Measurements from ENCODE around the gene ACO2. TPM values are rescaled to one million over a fixed set of nuclear protein-coding genes. Genes with fewer than 3 reads are reported as not detected.

Gene ACO2
- total and polyA plus RNA-seq, 10 of the 15 experiments (the other 5 are each of a cell fraction or from before 2014, with no cell fraction given): 21.4 to 214 (median 88.5) TPM

- TF ChIP-seq USF2 (IDR thresholded peaks at IDR 0.05; ENCODE audit: borderline replicate concordance, low read depth, low read length): no peak
- peak; percentile 7; the same call in 1 of the 2 replicates for TF ChIP-seq SMC3 (IDR thresholded peaks at IDR 0.05; ENCODE audit: borderline replicate concordance, low read length)
- TF ChIP-seq EZH2 (IDR thresholded peaks at IDR 0.05; ENCODE audit: borderline replicate concordance, control insufficient read depth, low read depth, low read length): no peak
- TF ChIP-seq NKRF (conservative IDR thresholded peaks at IDR 0.05): no peak
- no peak for TF ChIP-seq RAD21 (IDR thresholded peaks at IDR 0.05; ENCODE audit: insufficient read depth, low read depth, low read length)
- peak; percentile 97 for TF ChIP-seq YY1 (IDR thresholded peaks at IDR 0.05; ENCODE audit: low read depth, low read length)
- peak; percentile 67 for TF ChIP-seq NR2F1 (conservative IDR thresholded peaks at IDR 0.05)
- no peak for TF ChIP-seq HSF1 (IDR thresholded peaks at IDR 0.05; ENCODE audit: low read depth, low read length)
- peak; percentile 46 for TF ChIP-seq FOS (IDR thresholded peaks at IDR 0.05; ENCODE audit: borderline replicate concordance, extremely low read depth, insufficient read length)
- TF ChIP-seq STAT3 (IDR thresholded peaks at IDR 0.05; ENCODE audit: low read depth, low read length): peak; percentile 74; the same call in 1 of the 2 replicates
- TF ChIP-seq RBBP5 (conservative IDR thresholded peaks at IDR 0.05): no peak
- peak; percentile 23 for TF ChIP-seq RELA (IDR thresholded peaks at IDR 0.05; ENCODE audit: borderline replicate concordance, partially characterized antibody)
- TF ChIP-seq CTCF (IDR thresholded peaks at IDR 0.05 in 2 of 3, conservative IDR thresholded peaks at IDR 0.05 in 1 of 3; ENCODE audit: control insufficient read depth in 2 of 3, extremely low read depth in 1 of 3, insufficient read depth in 1 of 3, low read depth in 3 of 3, low read length in 3 of 3): no peak
- TF ChIP-seq NFXL1 (IDR thresholded peaks at IDR 0.05; ENCODE audit: borderline replicate concordance): no peak
- no peak for TF ChIP-seq SREBF1 (IDR thresholded peaks at IDR 0.05; ENCODE audit: low read length)
- TF ChIP-seq TCF3 (IDR thresholded peaks at IDR 0.05; ENCODE audit: borderline replicate concordance, insufficient read depth, low read depth, low read length): no peak
- TF ChIP-seq RFX5 (IDR thresholded peaks at IDR 0.05; ENCODE audit: low read depth, low read length): peak; percentile 98
- TF ChIP-seq SUPT20H (IDR thresholded peaks at IDR 0.05; ENCODE audit: borderline replicate concordance, control insufficient read depth, low read depth, low read length): no peak
- TF ChIP-seq HCFC1 (IDR thresholded peaks at IDR 0.05; ENCODE audit: low read length): peak; percentile 91
- peak; percentile 43 for TF ChIP-seq SKIL (IDR thresholded peaks at IDR 0.05; ENCODE audit: low read depth, poor library complexity, severe bottlenecking)
- TF ChIP-seq SUZ12 (IDR thresholded peaks at IDR 0.05; ENCODE audit: unreplicated experiment): no peak
Observed at GRCh38 chr22:41448189-41448808, 20.6 kb upstream of the ACO2 start (continued).

Measured in GM12878 (cell line).